DND-41 (cell line): ENCODE results near the gene PAN2.

Experiments
- CTCF ChIP-seq: IDR thresholded peaks from 2 replicates; pipeline ENCODE4 v1.5.1; 2012; ENCODE audit warnings: borderline replicate concordance, low read length, moderate library complexity, mild to moderate bottlenecking; ENCODE audit not compliant: poor library complexity, severe bottlenecking; ENCODE audit errors: extremely low read depth
- EZH2 ChIP-seq: IDR thresholded peaks from 3 replicates; pipeline ENCODE4 v1.6.1; 2012; ENCODE audit warnings: borderline replicate concordance, low read depth, mild to moderate bottlenecking, moderate library complexity, low read length, inconsistent platforms; ENCODE audit not compliant: severe bottlenecking

- TF ChIP-seq CTCF (no peak), EZH2 (no peak)
Observed at GRCh38 chr12:56332512-56333196, 1.1 kb downstream of the PAN2 start.
